Measurements from ENCODE around the gene SLC52A1.

- TF ChIP-seq CTCF (IDR thresholded peaks at IDR 0.05) (no peak), POLR2A (IDR thresholded peaks at IDR 0.05) (no peak)
Observed at GRCh38 chr17:5047446-5047845, 12.2 kb upstream of the SLC52A1 start.
